ENCODE measurements around the gene ZNF804A.

- TF ChIP-seq, protein P1, sequence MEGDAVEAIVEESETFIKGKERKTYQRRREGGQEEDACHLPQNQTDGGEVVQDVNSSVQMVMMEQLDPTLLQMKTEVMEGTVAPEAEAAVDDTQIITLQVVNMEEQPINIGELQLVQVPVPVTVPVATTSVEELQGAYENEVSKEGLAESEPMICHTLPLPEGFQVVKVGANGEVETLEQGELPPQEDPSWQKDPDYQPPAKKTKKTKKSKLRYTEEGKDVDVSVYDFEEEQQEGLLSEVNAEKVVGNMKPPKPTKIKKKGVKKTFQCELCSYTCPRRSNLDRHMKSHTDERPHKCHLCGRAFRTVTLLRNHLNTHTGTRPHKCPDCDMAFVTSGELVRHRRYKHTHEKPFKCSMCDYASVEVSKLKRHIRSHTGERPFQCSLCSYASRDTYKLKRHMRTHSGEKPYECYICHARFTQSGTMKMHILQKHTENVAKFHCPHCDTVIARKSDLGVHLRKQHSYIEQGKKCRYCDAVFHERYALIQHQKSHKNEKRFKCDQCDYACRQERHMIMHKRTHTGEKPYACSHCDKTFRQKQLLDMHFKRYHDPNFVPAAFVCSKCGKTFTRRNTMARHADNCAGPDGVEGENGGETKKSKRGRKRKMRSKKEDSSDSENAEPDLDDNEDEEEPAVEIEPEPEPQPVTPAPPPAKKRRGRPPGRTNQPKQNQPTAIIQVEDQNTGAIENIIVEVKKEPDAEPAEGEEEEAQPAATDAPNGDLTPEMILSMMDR (IDR thresholded peaks at IDR 0.05) = no peak
- no peak for TF ChIP-seq POLR2A (IDR thresholded peaks at IDR 0.05)
Measured at GRCh38 chr2:184551626-184552025, 46.7 kb upstream of the ZNF804A start.
